SK-N-SH (cell line): ENCODE measurements around the gene VASN. TPM values are rescaled to one million over a fixed set of nuclear protein-coding genes. Genes with fewer than 3 reads are reported as not detected.

Experiments used
- CTCF ChIA-PET: fragments of 300-600, 350-600 bp; formaldehyde crosslinking; extraction: SDS; loops from one replicate; lab custom pipeline; 2021; lab: Yijun Ruan, JAX
- POLR2A ChIA-PET: fragments of 350-600 bp; sonication (Branson Sonifier 250); formaldehyde crosslinking; extraction: SDS; loops from one replicate; lab custom pipeline; 2020; ENCODE audit warnings: antibody characterized with exemption, inconsistent platforms; lab: Yijun Ruan, JAX
- DNase-seq: peaks from one replicate; pipeline ENCODE4 v3.0.0; 2012
- H2AFZ ChIP-seq: fragments of 200-600 bp; sonication (generic); 2 replicates; pipeline ENCODE4 v1.8.1; 2016; ENCODE audit warnings: antibody characterized with exemption, mild to moderate bottlenecking, low read depth
- H3F3A ChIP-seq: fragments of 200-600 bp; sonication (generic); replicated peaks from 2 replicates; pipeline ENCODE3; 2016; ENCODE audit warnings: antibody characterized with exemption, mild to moderate bottlenecking; ENCODE audit not compliant: insufficient read depth
- H3K27ac ChIP-seq, 2 experiments: fragments of 200-500 bp in 1 of 2; fragments of 200-600 bp in 1 of 2; sonication (Bioruptor generic) in 1 of 2; sonication (generic), shearing (Covaris generic) in 1 of 2; 2 replicates each; pipeline versions ENCODE4 v1.5.1 to v1.6.1; 2014 to 2016; ENCODE audit warnings: low read depth in 2 of 2, inconsistent platforms in 1 of 2, low read length in 1 of 2, mild to moderate bottlenecking in 1 of 2, mixed read lengths in 1 of 2
- H3K27me3 ChIP-seq: fragments of 200-600 bp; sonication (generic), shearing (Covaris generic); 2 replicates; pipeline ENCODE4 v1.6.1; 2016; ENCODE audit warnings: mixed run types; ENCODE audit not compliant: insufficient read depth
- H3K36me3 ChIP-seq, 2 experiments: fragments of 200-500 bp in 1 of 2; fragments of 200-600 bp in 1 of 2; sonication (Bioruptor generic) in 1 of 2; sonication (generic) in 1 of 2; replicated peaks in 1 of 2; 2 replicates each; pipeline versions ENCODE3 to v1.5.1; 2014 to 2016; ENCODE audit warnings: low read length in 1 of 2, mild to moderate bottlenecking in 1 of 2; ENCODE audit not compliant: insufficient read depth in 2 of 2, control insufficient read depth in 1 of 2
- H3K4me1 ChIP-seq, 2 experiments: fragments of 200-500 bp in 1 of 2; fragments of 200-600 bp in 1 of 2; sonication (Bioruptor generic) in 1 of 2; sonication (generic), shearing (Covaris generic) in 1 of 2; 2 replicates each; pipeline versions ENCODE4 v1.5.1 to v1.6.1; 2014 to 2016; ENCODE audit warnings: low read depth in 1 of 2, low read length in 1 of 2, mixed run types in 1 of 2; ENCODE audit not compliant: insufficient read depth in 2 of 2, control insufficient read depth in 1 of 2
- H3K4me2 ChIP-seq: fragments of 200-600 bp; sonication (generic), shearing (Covaris generic); 2 replicates; pipeline ENCODE4 v1.6.1; 2017; ENCODE audit warnings: mixed run types
- H3K4me3 ChIP-seq, 2 experiments: fragments of 200-500 bp in 1 of 2; fragments of 200-600 bp in 1 of 2; sonication (Bioruptor generic) in 1 of 2; sonication (generic), shearing (Covaris generic) in 1 of 2; 2 replicates each; pipeline versions ENCODE4 v1.5.1 to v1.8.1; 2014 to 2016; ENCODE audit warnings: low read depth in 2 of 2, inconsistent platforms in 1 of 2, low read length in 1 of 2, mild to moderate bottlenecking in 1 of 2, mixed read lengths in 1 of 2, moderate library complexity in 1 of 2
- H3K79me2 ChIP-seq: fragments of 200-600 bp; sonication (generic); 2 replicates; pipeline ENCODE4 v1.8.1; 2017; ENCODE audit warnings: mild to moderate bottlenecking; ENCODE audit not compliant: insufficient read depth
- H3K9ac ChIP-seq: fragments of 200-600 bp; sonication (generic); 2 replicates; pipeline ENCODE4 v1.6.1; 2017; ENCODE audit warnings: mixed run types
- H3K9me2 ChIP-seq: fragments of 200-600 bp; sonication (generic); 2 replicates; pipeline ENCODE4 v1.6.1; 2017; ENCODE audit warnings: mixed run types
- H3K9me3 ChIP-seq: fragments of 200-600 bp; sonication (generic); 2 replicates; pipeline ENCODE4 v1.6.1; 2017; ENCODE audit warnings: mixed run types, mild to moderate bottlenecking, moderate library complexity
- H4K20me1 ChIP-seq: fragments of 200-600 bp; sonication (generic); 2 replicates; pipeline ENCODE4 v1.6.1; 2017; ENCODE audit warnings: mild to moderate bottlenecking, mixed run types; ENCODE audit not compliant: insufficient read depth
- CHD2 ChIP-seq: fragments of 150-350 bp; IDR thresholded peaks from 2 replicates; pipeline ENCODE4 v1.6.1; 2018; ENCODE audit warnings: low read length; ENCODE audit not compliant: partially characterized antibody
- FOSL2 ChIP-seq: IDR thresholded peaks from 2 replicates; pipeline ENCODE4 v1.4.0; 2012; ENCODE audit warnings: low read depth, mild to moderate bottlenecking, moderate library complexity, borderline replicate concordance
- FOXJ3 ChIP-seq: sonication (generic); formaldehyde crosslinking; IDR thresholded peaks from 2 replicates; pipeline ENCODE4 v1.5.1; 2020; ENCODE audit warnings: mild to moderate bottlenecking, missing genetic modification reagents
- GABPA ChIP-seq: IDR thresholded peaks from 2 replicates; pipeline ENCODE4 v1.4.0; 2012; ENCODE audit warnings: low read depth, mild to moderate bottlenecking
- NRF1 ChIP-seq: IDR thresholded peaks from 2 replicates; pipeline ENCODE4 v1.6.1; 2012; ENCODE audit warnings: low read depth, mild to moderate bottlenecking, low read length
- POLR2AphosphoS5 ChIP-seq: IDR thresholded peaks from 2 replicates; pipeline ENCODE4 v1.6.1; 2012; ENCODE audit warnings: low read depth, low read length
- RAD21 ChIP-seq: IDR thresholded peaks from 2 replicates; pipeline ENCODE4 v1.6.1; 2012; ENCODE audit warnings: mild to moderate bottlenecking, low read length
- REST ChIP-seq: IDR thresholded peaks from 2 replicates; pipeline ENCODE4 v1.6.1; 2012; ENCODE audit warnings: mild to moderate bottlenecking, low read depth, low read length, moderate library complexity
- RFX5 ChIP-seq: IDR thresholded peaks from 2 replicates; pipeline ENCODE4 v1.6.1; 2012; ENCODE audit warnings: mild to moderate bottlenecking, improper control_type of control experiment, low read length
- RXRA ChIP-seq: IDR thresholded peaks from 2 replicates; pipeline ENCODE4 v1.4.0; 2012; ENCODE audit warnings: low read depth, mild to moderate bottlenecking, borderline replicate concordance
- SIN3A ChIP-seq: IDR thresholded peaks from 2 replicates; pipeline ENCODE4 v1.6.1; 2012; ENCODE audit warnings: low read depth, mild to moderate bottlenecking, low read length, moderate library complexity, borderline replicate concordance
- TAF1 ChIP-seq: IDR thresholded peaks from 2 replicates; pipeline ENCODE4 v1.6.1; 2012; ENCODE audit warnings: low read depth, mild to moderate bottlenecking, low read length, moderate library complexity, borderline replicate concordance
- TCF12 ChIP-seq: IDR thresholded peaks from 2 replicates; pipeline ENCODE4 v1.4.0; 2012
- TEAD4 ChIP-seq: IDR thresholded peaks from 2 replicates; pipeline ENCODE4 v1.4.0; 2012; ENCODE audit warnings: mild to moderate bottlenecking, borderline replicate concordance; ENCODE audit not compliant: insufficient read depth
- YY1 ChIP-seq: IDR thresholded peaks from 2 replicates; pipeline ENCODE4 v1.4.0; 2012; ENCODE audit warnings: low read depth, mild to moderate bottlenecking
- ZBTB33 ChIP-seq: IDR thresholded peaks from 2 replicates; pipeline ENCODE4 v1.4.0; 2012; ENCODE audit warnings: low read depth, borderline replicate concordance
- WGBS: methylation state at CpG from one replicate; pipeline ENCODE4 v1.1.6; 2017; ENCODE audit warnings: low lambda C conversion rate; 5-methylcytosine and 5-hydroxymethylcytosine counted together
- polyA plus RNA-seq, 3 experiments: library from polyadenylated mRNA; depleted of rRNA; stranded (reverse); fragments of >200 nt; gene quantifications; 2 replicates each; pipeline ENCODE4 v1.2.3, GENCODE V29; 2012

VASN gene
- polyA plus RNA-seq, 1 of the 3 experiments (the other 2 are of a cell fraction) = 37.4 TPM

- CTCF ChIA-PET = no interaction called here
- WGBS = 87% methylated on average over 12 of the region's 12 CpGs
- H2AFZ ChIP-seq = no peak overlapping the region
Observed at GRCh38 chr16:4426722-4427372, 55.2 kb downstream of the VASN start.

More at GRCh38 chr16:4426722-4427372, 55.2 kb downstream of the VASN start:
- no peaks in the 10 kb centered on the region for H3K9me3 ChIP-seq
- POLR2A ChIA-PET = no interaction called here
- peak overlapping the region; percentile 72 to 99 for H3K4me3 ChIP-seq
- no peaks in the 10 kb centered on the region for H4K20me1 ChIP-seq
- peak overlapping the region; percentile 90 for H3K9ac ChIP-seq
- peaks cover 4% of the 10 kb centered on the region for H3F3A ChIP-seq
- H3K79me2 ChIP-seq = peaks cover 54% of the 10 kb centered on the region
- no peak for DNase-seq
- H3K27me3 ChIP-seq = no peaks in the 10 kb centered on the region
- peaks cover 3 to 8% of the 10 kb centered on the region in 2 experiments for H3K36me3 ChIP-seq
- peak overlapping the region; percentile 89 for H3K4me2 ChIP-seq
- H3K4me1 ChIP-seq = peaks cover 5 to 14% of the 10 kb centered on the region in 2 experiments; a peak in 2 of 4 replicates
- H3K9me2 ChIP-seq = no peaks in the 10 kb centered on the region
- 0 out of 4 replicates have a peak overlapping the region, but pooled peaks of 1 of the 2 experiments have one; percentile 96 for H3K27ac ChIP-seq
- TF ChIP-seq GABPA (no peak), RXRA (no peak), TAF1 (no peak), SIN3A (no peak), ZBTB33 (no peak), NRF1 (no peak), POLR2AphosphoS5 (no peak), FOSL2 (no peak), TEAD4 (no peak), TCF12 (no peak), RFX5 (no peak), YY1 (no peak), FOXJ3 (CRISPR knock-in tag) (no peak), REST (no peak), CHD2 (no peak), RAD21 (no peak)
